Mesothelial cell of epicardium (in vitro differentiated cells): ENCODE measurements around the gene SIK2. TPM values are rescaled to one million over a fixed set of nuclear protein-coding genes. Genes with fewer than 3 reads are reported as not detected.

Experiments
- DNase-seq, 2 experiments: peaks; one replicate each; pipeline ENCODE4 v3.0.0; 2021; ENCODE audit warnings: low spot score in 2 of 2; ENCODE audit not compliant: unreplicated experiment in 2 of 2
- H3K27ac Mint-ChIP-seq: 2 replicates; pipeline ENCODE4 v1.8.0; 2021; ENCODE audit warnings: mixed read lengths
- H3K27me3 Mint-ChIP-seq: 2 replicates; pipeline ENCODE4 v1.8.0; 2021; ENCODE audit warnings: low read depth, mixed read lengths
- H3K36me3 Mint-ChIP-seq: 2 replicates; pipeline ENCODE4 v1.8.0; 2021; ENCODE audit warnings: mixed read lengths
- H3K4me1 Mint-ChIP-seq: 2 replicates; pipeline ENCODE4 v1.8.0; 2021; ENCODE audit warnings: mixed read lengths
- H3K4me3 Mint-ChIP-seq: 2 replicates; pipeline ENCODE4 v1.8.0; 2021; ENCODE audit warnings: mild to moderate bottlenecking, moderate library complexity, mixed read lengths
- H3K9me3 Mint-ChIP-seq: 2 replicates; pipeline ENCODE4 v1.8.0; 2021; ENCODE audit warnings: mixed read lengths
- total RNA-seq: library from RNA; stranded (reverse); gene quantifications from 3 replicates; pipeline ENCODE4 v1.2.1, GENCODE V29; 2021
- TF ChIP-seq, protein P1 (sequence below): fragments of 200-600 bp; sonication (generic); IDR thresholded peaks from one replicate; pipeline ENCODE4 v1.5.0; 2021; ENCODE audit warnings: antibody characterized with exemption; ENCODE audit not compliant: unreplicated experiment

SIK2 gene
- total RNA-seq, 1 donor from 2014 or later, result 17.1 TPM

DNA sequence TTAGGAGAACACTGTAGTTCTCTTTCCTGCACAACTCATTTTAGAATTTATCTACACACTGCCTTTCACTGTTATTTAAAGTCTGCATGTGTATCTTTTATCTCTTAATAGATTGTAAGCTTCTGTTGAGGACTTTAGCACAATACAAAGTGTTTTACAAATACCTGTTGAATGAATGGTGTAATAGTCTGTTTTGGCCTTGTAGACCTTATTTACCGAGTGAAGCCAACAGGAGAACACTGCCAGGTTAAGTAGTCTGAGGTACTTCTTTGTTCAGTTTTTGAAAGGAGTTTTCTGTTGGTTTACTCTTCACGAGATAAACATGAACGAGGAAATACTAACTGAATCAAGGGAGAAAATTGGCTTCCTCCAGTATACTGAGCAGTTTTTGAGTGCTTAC lies 31.0 kb downstream of the SIK2 start:
- Mint-ChIP-seq H3K27ac (peak overlapping the region; percentile 14), H3K4me1 (peaks cover 29% of the 10 kb centered on the region), H3K4me3 (no peak overlapping the region), H3K36me3 (peaks cover 19% of the 10 kb centered on the region), H3K9me3 (peaks cover 10% of the 10 kb centered on the region), H3K27me3 (no peaks in the 10 kb centered on the region)
- TF ChIP-seq, protein P1, sequence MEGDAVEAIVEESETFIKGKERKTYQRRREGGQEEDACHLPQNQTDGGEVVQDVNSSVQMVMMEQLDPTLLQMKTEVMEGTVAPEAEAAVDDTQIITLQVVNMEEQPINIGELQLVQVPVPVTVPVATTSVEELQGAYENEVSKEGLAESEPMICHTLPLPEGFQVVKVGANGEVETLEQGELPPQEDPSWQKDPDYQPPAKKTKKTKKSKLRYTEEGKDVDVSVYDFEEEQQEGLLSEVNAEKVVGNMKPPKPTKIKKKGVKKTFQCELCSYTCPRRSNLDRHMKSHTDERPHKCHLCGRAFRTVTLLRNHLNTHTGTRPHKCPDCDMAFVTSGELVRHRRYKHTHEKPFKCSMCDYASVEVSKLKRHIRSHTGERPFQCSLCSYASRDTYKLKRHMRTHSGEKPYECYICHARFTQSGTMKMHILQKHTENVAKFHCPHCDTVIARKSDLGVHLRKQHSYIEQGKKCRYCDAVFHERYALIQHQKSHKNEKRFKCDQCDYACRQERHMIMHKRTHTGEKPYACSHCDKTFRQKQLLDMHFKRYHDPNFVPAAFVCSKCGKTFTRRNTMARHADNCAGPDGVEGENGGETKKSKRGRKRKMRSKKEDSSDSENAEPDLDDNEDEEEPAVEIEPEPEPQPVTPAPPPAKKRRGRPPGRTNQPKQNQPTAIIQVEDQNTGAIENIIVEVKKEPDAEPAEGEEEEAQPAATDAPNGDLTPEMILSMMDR, result no peak
- DNase-seq, result no peak

DNA sequence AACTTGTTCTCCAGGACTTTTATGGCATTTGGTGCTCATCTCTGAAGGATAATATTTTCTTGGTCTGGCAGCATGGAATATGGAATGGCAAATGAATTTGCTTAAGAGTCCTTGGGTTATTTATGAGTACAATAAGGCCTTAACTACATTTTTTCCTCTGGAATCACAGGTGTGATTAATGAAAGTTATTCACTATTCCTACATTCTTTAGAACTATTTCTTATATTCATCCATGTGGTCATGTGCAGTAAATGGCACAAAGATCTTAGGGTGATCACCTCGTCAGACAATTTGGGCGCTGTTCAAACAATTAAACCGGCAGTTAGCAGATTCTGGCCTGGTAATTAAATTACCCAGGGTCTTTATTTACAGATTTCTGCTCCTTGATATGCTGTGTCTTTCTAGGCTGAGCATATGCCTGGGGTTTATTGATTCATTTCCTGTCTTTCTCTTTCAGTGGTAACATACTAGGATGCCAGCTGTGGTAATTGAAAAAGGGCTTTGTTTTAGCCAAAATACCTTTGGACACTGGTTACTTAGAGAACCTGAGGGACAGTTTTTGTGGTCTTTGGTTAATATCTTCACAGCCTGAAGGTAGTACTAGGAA lies 31.6 kb downstream of the SIK2 start:
- DNase-seq, result no peak
- peak overlapping the region; percentile 14 for H3K27ac Mint-ChIP-seq
- no peaks in the 10 kb centered on the region for H3K27me3 Mint-ChIP-seq
- peaks cover 20% of the 10 kb centered on the region for H3K36me3 Mint-ChIP-seq
- H3K9me3 Mint-ChIP-seq, result peaks cover 13% of the 10 kb centered on the region
- peaks cover 29% of the 10 kb centered on the region for H3K4me1 Mint-ChIP-seq
- H3K4me3 Mint-ChIP-seq, result no peak overlapping the region
- TF ChIP-seq, protein P1, result no peak

DNA sequence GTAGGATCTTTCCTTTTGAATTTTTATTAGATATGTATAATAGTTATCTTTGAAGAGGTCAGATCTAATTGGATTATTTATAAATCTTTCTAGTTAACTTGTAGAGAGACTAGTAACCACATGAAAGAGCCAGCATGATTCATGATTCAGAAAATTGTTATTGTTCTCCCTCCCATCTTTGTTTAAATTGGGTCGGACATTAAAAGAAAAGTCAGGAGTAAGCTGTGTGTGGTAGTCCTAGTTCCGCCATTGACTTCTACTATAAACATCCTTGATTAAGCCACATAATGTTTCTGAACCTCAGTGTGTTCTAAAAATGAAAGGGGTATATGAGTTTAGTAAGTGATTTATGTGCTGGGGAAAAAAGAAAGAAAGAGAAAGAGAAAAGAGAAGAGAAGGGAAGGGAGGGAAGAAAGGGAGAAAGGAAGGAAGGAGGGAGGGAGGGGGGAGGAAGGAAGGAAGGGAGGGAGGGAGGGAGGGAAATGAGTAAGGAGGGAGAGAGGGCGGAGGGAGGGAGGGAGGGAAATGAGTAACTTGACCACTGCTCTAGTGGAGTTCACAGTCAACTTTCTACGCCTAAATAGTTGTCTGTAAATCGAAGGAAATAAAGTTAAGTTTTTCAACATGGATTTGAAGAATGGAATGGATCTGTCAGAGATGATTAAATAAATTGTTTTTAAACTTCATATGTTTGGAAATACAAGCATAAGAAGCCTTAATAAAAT lies 32.9 kb downstream of the SIK2 start:
- H3K27me3 Mint-ChIP-seq, result no peaks in the 10 kb centered on the region
- no peak overlapping the region for H3K4me3 Mint-ChIP-seq
- peaks cover 29% of the 10 kb centered on the region for H3K4me1 Mint-ChIP-seq
- no peak overlapping the region for H3K27ac Mint-ChIP-seq
- peaks cover 16% of the 10 kb centered on the region for H3K36me3 Mint-ChIP-seq
- DNase-seq, result no peak
- peaks cover 10% of the 10 kb centered on the region for H3K9me3 Mint-ChIP-seq
- TF ChIP-seq, protein P1, result no peak

DNA sequence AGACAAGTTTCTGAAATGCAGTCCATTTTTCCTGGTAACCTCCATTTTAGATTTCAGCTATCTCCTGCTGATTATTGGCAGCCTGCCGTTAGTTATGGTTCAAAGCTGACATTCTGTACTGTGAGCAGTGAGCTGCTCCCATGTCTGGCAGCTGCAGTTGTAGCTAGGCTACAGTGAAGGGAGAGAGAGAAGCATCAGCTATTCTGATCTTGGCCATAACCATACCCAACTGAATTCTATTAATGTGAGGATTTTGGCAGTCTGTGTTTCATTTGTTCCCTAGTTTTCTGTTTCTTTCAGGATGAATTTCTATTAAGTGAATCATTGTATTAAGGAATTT lies 33.4 kb downstream of the SIK2 start:
- Mint-ChIP-seq H3K4me1 (peaks cover 29% of the 10 kb centered on the region), H3K36me3 (peaks cover 16% of the 10 kb centered on the region), H3K4me3 (no peak overlapping the region), H3K27me3 (no peaks in the 10 kb centered on the region), H3K27ac (peak overlapping the region; percentile 18), H3K9me3 (peaks cover 10% of the 10 kb centered on the region)
- TF ChIP-seq, protein P1, result no peak
- DNase-seq, result no peak

DNA sequence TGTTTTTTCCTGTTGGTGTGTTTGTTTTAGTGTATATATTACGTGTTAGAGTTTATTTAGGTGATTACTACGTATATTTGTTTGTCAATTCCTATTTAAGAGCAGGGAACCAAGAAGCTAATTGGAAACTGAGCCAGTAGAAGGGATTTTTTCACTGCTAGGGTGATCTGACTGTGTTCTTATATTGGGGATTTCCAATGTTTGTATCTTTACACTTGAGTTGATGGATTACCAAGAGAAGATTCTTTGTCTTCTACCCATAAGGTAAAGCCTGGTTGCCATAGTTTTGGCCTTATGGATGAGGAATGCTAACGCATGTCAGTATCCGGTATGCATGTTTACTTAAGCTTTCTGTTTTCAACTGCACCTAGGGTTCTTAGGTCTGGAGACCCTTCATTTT lies 35.6 kb downstream of the SIK2 start:
- H3K4me1 Mint-ChIP-seq, result peaks cover 28% of the 10 kb centered on the region

More for the DNA sequence above, 35.6 kb downstream of the SIK2 start:
- no peak overlapping the region for H3K27ac Mint-ChIP-seq
- no peak overlapping the region for H3K4me3 Mint-ChIP-seq
- DNase-seq, result no peak
- H3K36me3 Mint-ChIP-seq, result peaks cover 18% of the 10 kb centered on the region
- H3K27me3 Mint-ChIP-seq, result no peaks in the 10 kb centered on the region
- TF ChIP-seq, protein P1, result no peak
- H3K9me3 Mint-ChIP-seq, result peaks cover 10% of the 10 kb centered on the region
